ENCODE measurements around the gene CLRN2.
"Not testable (repeated sequence)": the region's sequence is repeated elsewhere in the genome, so short reads cannot be mapped to it uniquely, and the experiment has no call there.

Gene CLRN2

DNA sequence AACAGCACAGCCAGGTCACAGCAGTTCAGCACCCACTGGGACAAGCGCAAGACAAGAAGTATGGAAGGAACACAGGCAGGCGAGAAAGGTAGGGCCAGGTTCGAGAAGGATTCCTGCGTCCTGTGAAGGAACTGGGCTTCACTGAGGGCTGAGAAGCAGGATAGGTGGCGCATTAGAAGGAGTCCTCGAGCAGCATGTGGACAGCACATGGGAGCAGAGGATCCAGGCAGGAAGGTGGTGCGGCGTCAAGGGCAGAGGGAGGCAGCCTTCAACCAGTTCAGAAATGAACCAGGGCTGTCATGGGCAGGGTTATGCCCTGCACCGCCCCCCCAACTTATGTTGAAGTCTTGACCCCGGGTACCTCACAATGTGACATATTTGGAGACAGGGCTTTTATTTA, 31.3 kb downstream of the CLRN2 start:
- DNase-seq = no peak

DNA sequence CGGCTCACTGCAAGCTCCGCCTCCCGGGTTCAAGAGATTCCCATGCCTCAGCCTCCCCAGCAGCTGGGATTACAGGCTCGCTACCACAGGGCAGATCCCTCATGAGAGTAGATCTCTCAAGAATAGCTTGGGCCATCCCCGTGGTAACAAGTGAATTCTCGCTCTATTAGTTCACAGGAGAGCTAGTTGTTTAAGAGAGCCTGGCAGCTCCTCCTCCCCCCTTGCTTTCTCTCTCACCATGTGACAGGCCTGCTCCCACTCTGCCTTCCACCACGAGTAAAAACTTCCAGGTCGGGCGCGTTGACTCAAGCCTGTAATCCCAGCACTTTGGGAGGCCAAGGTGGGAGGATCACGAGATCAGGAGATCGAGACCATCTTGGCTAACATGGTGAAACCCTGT, 31.7 kb downstream of the CLRN2 start:
- no peak for DNase-seq

DNA sequence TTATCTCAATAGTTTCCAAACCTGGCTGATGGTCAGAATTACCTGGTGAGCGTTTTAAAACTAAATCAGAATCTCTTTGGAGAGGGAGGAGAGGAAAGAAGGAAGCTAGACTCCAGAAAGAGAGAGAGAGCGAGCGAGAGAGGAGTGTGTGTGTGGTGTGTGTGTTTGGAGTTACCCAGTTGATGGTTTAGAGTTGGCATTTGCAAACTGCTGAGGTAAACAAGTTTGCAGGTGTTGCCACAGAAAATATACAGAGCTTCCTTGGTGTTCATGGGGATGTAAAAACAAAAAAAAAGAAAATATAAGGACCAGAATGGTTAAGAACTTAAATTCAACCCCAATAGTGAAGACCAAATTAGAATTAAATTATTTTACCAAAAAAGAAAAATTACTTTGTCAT, 35.6 kb downstream of the CLRN2 start:
- DNase-seq = no peak

GRCh38 chr4:17552427-17552826, 37.5 kb downstream of the CLRN2 start:
- no peak for DNase-seq

GRCh38 chr4:17554568-17554967, 39.6 kb downstream of the CLRN2 start:
- DNase-seq = no peak

DNA sequence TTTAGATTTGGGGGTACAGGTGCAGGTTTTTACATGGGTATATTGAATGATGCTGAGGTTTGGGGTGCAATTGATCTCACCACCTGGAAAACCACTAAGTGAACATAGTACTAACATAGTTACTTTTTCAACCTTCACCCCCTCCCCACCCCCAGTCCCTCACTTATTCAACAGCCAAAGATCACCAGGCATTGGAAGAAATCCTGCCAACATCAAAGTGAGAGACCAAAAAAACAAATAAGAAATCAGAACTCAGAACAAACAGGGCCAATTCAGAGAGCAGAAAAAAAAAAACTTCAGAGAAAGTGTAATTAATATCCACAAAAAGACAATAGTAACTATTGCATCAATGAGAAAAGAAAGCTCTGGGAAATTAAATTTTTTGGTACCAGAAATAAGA, 41.5 kb downstream of the CLRN2 start:
- DNase-seq = no peak

GRCh38 chr4:17557880-17558279, 42.9 kb downstream of the CLRN2 start:
- DNase-seq = no peak

GRCh38 chr4:17558941-17559708, 44.2 kb downstream of the CLRN2 start:
- DNase-seq = no peak

DNA sequence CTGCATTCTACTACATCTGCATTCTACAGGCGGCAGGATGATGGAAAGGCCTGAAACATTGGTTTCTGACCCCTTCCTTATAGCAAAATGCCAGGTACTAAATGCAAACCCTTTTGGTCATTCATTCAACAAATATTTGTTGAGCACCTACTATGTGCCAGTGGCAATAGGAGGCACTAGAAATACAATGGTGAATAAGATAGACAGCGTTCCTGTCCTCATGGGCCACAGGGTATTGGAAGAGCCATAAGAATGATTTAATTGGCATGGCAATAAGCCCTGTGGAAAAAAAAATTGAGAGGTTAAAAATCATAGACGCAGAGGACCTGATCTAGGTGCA, 44.7 kb downstream of the CLRN2 start:
- no peak for DNase-seq

GRCh38 chr4:17560065-17560673, 45.2 kb downstream of the CLRN2 start:
- DNase-seq = no peak

DNA sequence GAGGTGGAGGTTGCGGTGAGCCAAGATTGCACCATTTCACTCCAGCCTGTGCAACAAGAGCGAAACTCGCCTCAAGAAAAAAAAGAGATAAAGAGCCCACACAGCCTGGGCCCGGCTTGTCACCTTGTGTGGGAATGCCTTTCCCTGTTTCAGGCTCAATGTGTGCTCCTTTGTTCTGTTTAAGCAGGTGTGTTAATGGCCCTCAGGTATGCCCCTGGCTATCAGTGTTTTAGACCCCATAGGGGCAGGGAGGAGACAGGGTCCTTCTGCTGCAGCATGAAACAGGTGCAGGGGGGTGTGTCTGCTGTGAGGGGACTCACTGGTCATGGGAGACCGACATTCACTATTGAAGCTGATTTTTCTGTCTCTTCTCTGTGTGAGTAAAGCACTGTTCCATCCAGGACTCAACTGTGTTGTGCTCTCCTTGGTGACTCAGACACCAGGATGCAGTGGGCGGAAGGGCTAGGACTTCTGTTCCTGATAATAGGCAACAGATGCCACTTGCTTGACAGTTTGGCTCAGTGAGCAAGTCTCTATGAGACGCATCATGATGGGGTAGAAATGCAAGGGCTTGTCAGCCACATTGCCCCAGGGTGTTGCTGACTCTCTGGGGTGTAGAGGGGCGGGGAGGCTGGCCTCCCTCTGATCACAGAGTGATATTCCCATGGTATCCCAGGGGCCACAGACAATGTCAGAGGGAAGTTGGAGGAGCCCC, 46.4 kb downstream of the CLRN2 start:
- DNase-seq = no peak

DNA sequence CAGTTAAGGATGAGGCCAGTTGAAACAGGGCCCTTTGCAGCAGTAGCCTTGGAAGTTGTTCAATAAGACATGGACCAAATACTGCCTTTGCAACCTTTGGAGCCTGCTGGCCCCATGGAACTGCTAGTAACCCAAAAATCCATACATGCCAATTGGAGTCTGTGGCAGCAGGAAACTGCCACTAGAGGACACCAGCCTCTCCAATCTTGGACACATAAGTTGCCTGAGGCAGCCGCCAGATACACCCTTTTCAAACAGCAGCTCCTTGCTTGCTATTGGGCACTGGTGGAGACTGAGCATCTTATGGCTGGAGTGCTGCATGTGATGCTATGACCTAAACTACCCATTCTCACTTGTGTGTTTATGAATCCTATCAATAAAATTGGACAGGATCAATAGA, 47.2 kb downstream of the CLRN2 start:
- no peak for DNase-seq

GRCh38 chr4:17565846-17566245, 50.9 kb downstream of the CLRN2 start:
- DNase-seq = no peak

DNA sequence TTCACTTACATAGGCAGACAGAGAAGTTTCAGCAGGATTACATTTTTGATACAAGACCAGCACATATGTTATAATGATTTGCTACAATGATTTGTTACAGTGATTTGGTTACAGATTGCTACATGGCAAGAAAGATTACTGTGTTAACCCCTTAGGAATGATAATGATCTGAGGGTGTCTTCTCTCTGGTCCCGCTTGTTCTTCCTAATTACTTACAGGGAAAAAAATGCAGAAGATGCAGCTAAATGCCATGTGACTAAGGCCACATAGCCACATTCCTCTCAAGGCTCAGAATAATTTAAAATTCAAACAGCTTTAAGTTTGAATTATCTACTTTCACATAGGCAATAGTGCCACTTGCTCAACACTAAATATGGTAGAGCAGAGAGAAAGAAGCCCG, 52.3 kb downstream of the CLRN2 start:
- DNase-seq = no peak

DNA sequence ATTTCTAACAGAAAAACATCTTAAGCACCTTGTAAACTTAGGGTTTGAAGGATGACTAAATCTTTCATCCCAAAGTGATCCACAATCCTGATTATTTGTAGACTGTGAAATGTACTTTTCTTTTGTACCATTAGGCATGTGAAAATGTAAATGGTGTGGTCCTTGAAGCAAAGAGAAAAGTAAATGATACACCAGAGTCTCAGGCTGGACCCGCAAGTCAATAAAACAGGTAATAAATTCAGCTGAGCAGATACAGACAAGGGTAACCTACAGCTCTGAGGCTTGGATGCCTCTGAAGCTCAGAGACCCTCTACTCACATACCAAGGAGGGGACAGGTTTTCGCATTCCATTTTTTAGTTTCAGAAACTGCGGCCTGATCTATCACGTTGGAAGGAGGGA, 59.2 kb downstream of the CLRN2 start:
- DNase-seq = no peak

- not testable (repeated sequence) for DNase-seq
These were observed 60.2 kb downstream of the CLRN2 start for GRCh38 chr4:17575177-17575576.
